Panc1 (cell line): ENCODE data around the gene CCDC15. TPM values are rescaled to one million over a fixed set of nuclear protein-coding genes. Genes with fewer than 3 reads are reported as not detected.

Experiments
- ATAC-seq: fragments of 200-7000 bp; cut with Tn5 transposase; 2 replicates; pipeline ENCODE4 v1.9.1; 2020; ENCODE audit warnings: mild to moderate bottlenecking, moderate library complexity
- BruUV-seq: library from RNA; stranded (reverse); fragments of 400-500 nt; replicated peaks from 2 replicates; lab custom pipeline; 2021; lab: Mats Ljungman, UMichigan
- CTCF ChIA-PET: fragments of 300-600 bp; sonication (Branson Sonifier 250); formaldehyde crosslinking; loops from one replicate; lab custom pipeline; 2022; ENCODE audit warnings: antibody characterized with exemption; lab: Charles Lee
- POLR2A ChIA-PET: fragments of 300-600 bp; sonication (Branson Sonifier 250); formaldehyde crosslinking; loops from one replicate; lab custom pipeline; 2022; ENCODE audit warnings: antibody characterized with exemption; lab: Charles Lee
- DNase-seq: peaks from one replicate; pipeline ENCODE4 v3.0.0-alpha.2; 2010; ENCODE audit warnings: low read depth, low spot score
- H3K27ac ChIP-seq: 2 replicates; pipeline ENCODE4 v1.5.1; 2011; ENCODE audit warnings: mild to moderate bottlenecking, low read length, inconsistent platforms
- H3K27me3 ChIP-seq: fragments of 200-500 bp; sonication (Bioruptor generic); 2 replicates; pipeline ENCODE4 v1.6.0; 2014; ENCODE audit warnings: low read length, inconsistent platforms; ENCODE audit not compliant: control insufficient read depth, insufficient read depth
- H3K36me3 ChIP-seq: fragments of 200-500 bp; sonication (Bioruptor generic); 2 replicates; pipeline ENCODE4 v1.5.1; 2014; ENCODE audit warnings: inconsistent platforms, mild to moderate bottlenecking, low read length, moderate library complexity; ENCODE audit not compliant: control insufficient read depth, insufficient read depth
- H3K4me1 ChIP-seq: 2 replicates; pipeline ENCODE4 v1.5.1; 2011; ENCODE audit warnings: inconsistent platforms, mild to moderate bottlenecking, low read length, moderate library complexity; ENCODE audit not compliant: control insufficient read depth, insufficient read depth
- H3K4me3 ChIP-seq, 2 experiments: 2 replicates each; pipeline ENCODE4 v1.5.1; 2011 to 2012; ENCODE audit warnings: low read depth in 2 of 2, low read length in 2 of 2, mild to moderate bottlenecking in 2 of 2, inconsistent platforms in 1 of 2, moderate library complexity in 1 of 2
- H3K9me3 ChIP-seq: fragments of 200-500 bp; sonication (Bioruptor generic); 2 replicates; pipeline ENCODE4 v1.5.1; 2014; ENCODE audit warnings: low read depth, mild to moderate bottlenecking, inconsistent platforms, low read length, moderate library complexity; ENCODE audit not compliant: control insufficient read depth, insufficient read depth
- POLR2AphosphoS5 ChIP-seq: IDR thresholded peaks from 2 replicates; pipeline ENCODE4 v1.6.1; 2012; ENCODE audit warnings: mild to moderate bottlenecking, low read depth, low read length, moderate library complexity
- SIN3A ChIP-seq: IDR thresholded peaks from 2 replicates; pipeline ENCODE4 v1.6.1; 2012; ENCODE audit warnings: low read depth, mild to moderate bottlenecking, low read length, moderate library complexity, borderline replicate concordance; ENCODE audit not compliant: insufficient read depth
- TCF7L2 ChIP-seq: IDR thresholded peaks from 2 replicates; pipeline ENCODE4 v1.6.1; 2011; ENCODE audit warnings: mild to moderate bottlenecking, low read depth, low read length, inconsistent platforms
- in situ Hi-C: cut with HindIII; loops from 2 replicates; pipeline ENCODE4 v1.10.0; 2016; ENCODE audit warnings: low sequenced_read_pairs, low pct_unique_long_range_greater_than_20kb
- intact Hi-C: fragments of 100-400 bp; cut with micrococcal nuclease; formaldehyde crosslinking; loops from one replicate; pipeline ENCODE4 v1.10.0; 2022; ENCODE audit not compliant: unreplicated experiment
- total RNA-seq: library from RNA; stranded (reverse); gene quantifications from one replicate; pipeline ENCODE4 v1.2.1, GENCODE V29; 2021; ENCODE audit not compliant: unreplicated experiment
- TF ChIP-seq, protein P1 (sequence below): fragments of 450-650 bp; IDR thresholded peaks from 2 replicates; pipeline ENCODE4 v1.5.1; 2017; ENCODE audit warnings: mild to moderate bottlenecking
- TF ChIP-seq, protein P2 (sequence below), 2 experiments: IDR thresholded peaks; 2 replicates each; pipeline ENCODE4 v1.6.1; 2011 to 2012; ENCODE audit warnings: low read depth in 2 of 2, control low read depth in 1 of 2, low read length in 1 of 2, mild to moderate bottlenecking in 1 of 2, moderate library complexity in 1 of 2; ENCODE audit not compliant: insufficient read depth in 1 of 2

The CCDC15 gene
- total RNA-seq, 1 experiment from 2014 or later: 2.8 TPM

DNA sequence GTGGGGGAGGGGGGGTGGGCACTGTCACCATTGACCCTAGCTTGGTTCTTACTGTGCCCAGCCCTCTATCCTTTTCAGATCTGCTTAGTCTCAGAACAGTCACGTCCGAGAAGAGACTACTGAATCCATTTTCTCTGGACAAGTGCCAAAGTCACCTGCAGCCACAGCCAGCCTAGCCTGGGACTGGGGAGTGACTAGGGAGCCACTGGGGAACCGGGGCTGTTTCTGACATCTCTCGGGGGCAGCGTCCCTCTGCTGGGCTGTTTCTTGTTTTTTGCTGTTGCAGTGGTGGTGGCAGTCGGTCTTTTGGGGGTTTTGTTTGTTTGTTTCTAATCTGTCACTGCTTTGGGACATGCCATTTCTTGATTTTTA lies 117.8 kb downstream of the CCDC15 start:
- ATAC-seq: no peak
- no peaks in the 10 kb centered on the region for H3K4me1 ChIP-seq
- ChIA-PET CTCF (no interaction called here), POLR2A (no interaction called here)
- no peaks in the 10 kb centered on the region for H3K9me3 ChIP-seq
- TF ChIP-seq POLR2AphosphoS5 (no peak), SIN3A (no peak), TCF7L2 (no peak)
- TF ChIP-seq, protein P1, sequence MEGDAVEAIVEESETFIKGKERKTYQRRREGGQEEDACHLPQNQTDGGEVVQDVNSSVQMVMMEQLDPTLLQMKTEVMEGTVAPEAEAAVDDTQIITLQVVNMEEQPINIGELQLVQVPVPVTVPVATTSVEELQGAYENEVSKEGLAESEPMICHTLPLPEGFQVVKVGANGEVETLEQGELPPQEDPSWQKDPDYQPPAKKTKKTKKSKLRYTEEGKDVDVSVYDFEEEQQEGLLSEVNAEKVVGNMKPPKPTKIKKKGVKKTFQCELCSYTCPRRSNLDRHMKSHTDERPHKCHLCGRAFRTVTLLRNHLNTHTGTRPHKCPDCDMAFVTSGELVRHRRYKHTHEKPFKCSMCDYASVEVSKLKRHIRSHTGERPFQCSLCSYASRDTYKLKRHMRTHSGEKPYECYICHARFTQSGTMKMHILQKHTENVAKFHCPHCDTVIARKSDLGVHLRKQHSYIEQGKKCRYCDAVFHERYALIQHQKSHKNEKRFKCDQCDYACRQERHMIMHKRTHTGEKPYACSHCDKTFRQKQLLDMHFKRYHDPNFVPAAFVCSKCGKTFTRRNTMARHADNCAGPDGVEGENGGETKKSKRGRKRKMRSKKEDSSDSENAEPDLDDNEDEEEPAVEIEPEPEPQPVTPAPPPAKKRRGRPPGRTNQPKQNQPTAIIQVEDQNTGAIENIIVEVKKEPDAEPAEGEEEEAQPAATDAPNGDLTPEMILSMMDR: no peak
- TF ChIP-seq, protein P2, sequence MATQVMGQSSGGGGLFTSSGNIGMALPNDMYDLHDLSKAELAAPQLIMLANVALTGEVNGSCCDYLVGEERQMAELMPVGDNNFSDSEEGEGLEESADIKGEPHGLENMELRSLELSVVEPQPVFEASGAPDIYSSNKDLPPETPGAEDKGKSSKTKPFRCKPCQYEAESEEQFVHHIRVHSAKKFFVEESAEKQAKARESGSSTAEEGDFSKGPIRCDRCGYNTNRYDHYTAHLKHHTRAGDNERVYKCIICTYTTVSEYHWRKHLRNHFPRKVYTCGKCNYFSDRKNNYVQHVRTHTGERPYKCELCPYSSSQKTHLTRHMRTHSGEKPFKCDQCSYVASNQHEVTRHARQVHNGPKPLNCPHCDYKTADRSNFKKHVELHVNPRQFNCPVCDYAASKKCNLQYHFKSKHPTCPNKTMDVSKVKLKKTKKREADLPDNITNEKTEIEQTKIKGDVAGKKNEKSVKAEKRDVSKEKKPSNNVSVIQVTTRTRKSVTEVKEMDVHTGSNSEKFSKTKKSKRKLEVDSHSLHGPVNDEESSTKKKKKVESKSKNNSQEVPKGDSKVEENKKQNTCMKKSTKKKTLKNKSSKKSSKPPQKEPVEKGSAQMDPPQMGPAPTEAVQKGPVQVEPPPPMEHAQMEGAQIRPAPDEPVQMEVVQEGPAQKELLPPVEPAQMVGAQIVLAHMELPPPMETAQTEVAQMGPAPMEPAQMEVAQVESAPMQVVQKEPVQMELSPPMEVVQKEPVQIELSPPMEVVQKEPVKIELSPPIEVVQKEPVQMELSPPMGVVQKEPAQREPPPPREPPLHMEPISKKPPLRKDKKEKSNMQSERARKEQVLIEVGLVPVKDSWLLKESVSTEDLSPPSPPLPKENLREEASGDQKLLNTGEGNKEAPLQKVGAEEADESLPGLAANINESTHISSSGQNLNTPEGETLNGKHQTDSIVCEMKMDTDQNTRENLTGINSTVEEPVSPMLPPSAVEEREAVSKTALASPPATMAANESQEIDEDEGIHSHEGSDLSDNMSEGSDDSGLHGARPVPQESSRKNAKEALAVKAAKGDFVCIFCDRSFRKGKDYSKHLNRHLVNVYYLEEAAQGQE (IDR thresholded peaks at IDR 0.05; ENCODE audit: insufficient read depth in 1 of 2, low read depth in 2 of 2, low read length in 1 of 2): no peak
- in situ Hi-C loops (no loop called here), intact Hi-C loops (no loop called here)
- no peak for DNase-seq
- BruUV-seq: no TSS peak
- H3K36me3 ChIP-seq: no peaks in the 10 kb centered on the region
- no peak overlapping the region for H3K27ac ChIP-seq
- no peak overlapping the region for H3K4me3 ChIP-seq
- H3K27me3 ChIP-seq: peaks cover 3% of the 10 kb centered on the region; the same call in 1 of the 2 replicates

DNA sequence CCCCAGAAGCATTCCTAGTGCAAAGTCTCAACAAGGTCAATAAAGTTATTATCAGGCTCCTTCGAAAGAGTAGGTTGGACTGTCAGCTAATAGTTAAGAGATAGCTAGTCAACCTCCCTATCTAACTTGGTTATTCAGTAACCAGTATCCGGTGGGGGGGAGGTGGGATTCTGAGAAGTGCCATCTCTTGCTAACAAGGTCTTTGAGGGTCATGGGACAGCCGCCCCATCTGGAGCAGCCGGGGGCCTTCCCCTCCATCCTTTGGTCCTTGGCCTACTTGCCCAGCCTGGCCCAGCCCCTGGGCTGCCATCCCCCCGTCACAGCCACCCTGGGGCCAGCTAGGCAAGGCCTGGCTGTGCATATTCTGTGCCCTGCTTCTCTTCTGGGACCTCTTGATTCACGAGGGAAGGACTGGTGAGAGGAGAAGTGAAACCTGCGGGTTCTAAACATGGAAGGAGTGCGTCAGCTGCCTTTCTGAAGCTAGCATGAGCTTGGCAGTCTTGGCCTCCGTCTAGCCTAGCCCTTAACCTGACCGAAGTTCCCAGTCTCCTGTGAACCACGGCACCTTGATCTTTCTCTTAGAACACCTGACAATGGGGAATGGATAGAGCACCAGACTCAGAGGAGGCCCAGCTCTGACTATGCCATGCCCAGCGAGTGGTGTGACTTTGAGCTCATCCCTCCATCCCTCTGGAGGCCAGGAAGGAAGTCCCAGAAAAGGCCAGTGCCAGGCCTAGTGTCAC lies 118.4 kb downstream of the CCDC15 start:
- intact Hi-C loops: no loop called here
- Histone ChIP-seq H3K9me3 (no peaks in the 10 kb centered on the region), H3K27me3 (peaks cover 3% of the 10 kb centered on the region; the same call in 1 of the 2 replicates), H3K4me3 (no peak overlapping the region), H3K27ac (no peak overlapping the region), H3K36me3 (no peaks in the 10 kb centered on the region), H3K4me1 (no peaks in the 10 kb centered on the region)
- ATAC-seq (no peak), DNase-seq (no peak)
- POLR2A ChIA-PET: no interaction called here
- CTCF ChIA-PET: no interaction called here
- in situ Hi-C loops: no loop called here
- TF ChIP-seq TCF7L2: no peak
- TF ChIP-seq, protein P2 (IDR thresholded peaks at IDR 0.05; ENCODE audit: insufficient read depth in 1 of 2, low read depth in 2 of 2, low read length in 1 of 2): no peak
- no TSS peak for BruUV-seq
